Epithelial cell of esophagus (primary cell): ENCODE measurements around the gene ZNF605.

Source experiments
- DNase-seq: peaks from one replicate; pipeline ENCODE4 v3.0.0; 2010; ENCODE audit warnings: low read depth
- H3K4me3 ChIP-seq: 2 replicates; pipeline ENCODE4 v1.5.1; 2011; ENCODE audit warnings: mild to moderate bottlenecking, low read length, control low read depth
- TF ChIP-seq, protein P1 (sequence below): IDR thresholded peaks from 2 replicates; pipeline ENCODE4 v1.5.1; 2011; ENCODE audit warnings: low read depth, mild to moderate bottlenecking, low read length, control low read depth, inconsistent platforms; ENCODE audit not compliant: insufficient read depth; ENCODE audit errors: missing control alignments

The ZNF605 gene

DNA sequence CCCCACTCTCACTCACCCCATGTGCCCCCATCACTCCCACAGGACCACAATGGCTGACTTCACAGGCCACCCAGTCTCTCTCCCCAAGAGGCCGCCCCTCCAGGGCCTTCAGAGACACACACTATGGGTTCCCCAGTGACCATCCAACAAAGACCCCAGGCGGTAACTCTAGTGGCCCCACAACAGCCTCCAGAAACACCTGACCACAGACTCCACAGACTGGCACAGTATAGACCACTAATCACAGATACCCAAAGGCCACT, 3.0 kb downstream of the ZNF605 start:
- TF ChIP-seq, protein P1, sequence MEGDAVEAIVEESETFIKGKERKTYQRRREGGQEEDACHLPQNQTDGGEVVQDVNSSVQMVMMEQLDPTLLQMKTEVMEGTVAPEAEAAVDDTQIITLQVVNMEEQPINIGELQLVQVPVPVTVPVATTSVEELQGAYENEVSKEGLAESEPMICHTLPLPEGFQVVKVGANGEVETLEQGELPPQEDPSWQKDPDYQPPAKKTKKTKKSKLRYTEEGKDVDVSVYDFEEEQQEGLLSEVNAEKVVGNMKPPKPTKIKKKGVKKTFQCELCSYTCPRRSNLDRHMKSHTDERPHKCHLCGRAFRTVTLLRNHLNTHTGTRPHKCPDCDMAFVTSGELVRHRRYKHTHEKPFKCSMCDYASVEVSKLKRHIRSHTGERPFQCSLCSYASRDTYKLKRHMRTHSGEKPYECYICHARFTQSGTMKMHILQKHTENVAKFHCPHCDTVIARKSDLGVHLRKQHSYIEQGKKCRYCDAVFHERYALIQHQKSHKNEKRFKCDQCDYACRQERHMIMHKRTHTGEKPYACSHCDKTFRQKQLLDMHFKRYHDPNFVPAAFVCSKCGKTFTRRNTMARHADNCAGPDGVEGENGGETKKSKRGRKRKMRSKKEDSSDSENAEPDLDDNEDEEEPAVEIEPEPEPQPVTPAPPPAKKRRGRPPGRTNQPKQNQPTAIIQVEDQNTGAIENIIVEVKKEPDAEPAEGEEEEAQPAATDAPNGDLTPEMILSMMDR = no peak
- H3K4me3 ChIP-seq = no peak overlapping the region
- no peak for DNase-seq

DNA sequence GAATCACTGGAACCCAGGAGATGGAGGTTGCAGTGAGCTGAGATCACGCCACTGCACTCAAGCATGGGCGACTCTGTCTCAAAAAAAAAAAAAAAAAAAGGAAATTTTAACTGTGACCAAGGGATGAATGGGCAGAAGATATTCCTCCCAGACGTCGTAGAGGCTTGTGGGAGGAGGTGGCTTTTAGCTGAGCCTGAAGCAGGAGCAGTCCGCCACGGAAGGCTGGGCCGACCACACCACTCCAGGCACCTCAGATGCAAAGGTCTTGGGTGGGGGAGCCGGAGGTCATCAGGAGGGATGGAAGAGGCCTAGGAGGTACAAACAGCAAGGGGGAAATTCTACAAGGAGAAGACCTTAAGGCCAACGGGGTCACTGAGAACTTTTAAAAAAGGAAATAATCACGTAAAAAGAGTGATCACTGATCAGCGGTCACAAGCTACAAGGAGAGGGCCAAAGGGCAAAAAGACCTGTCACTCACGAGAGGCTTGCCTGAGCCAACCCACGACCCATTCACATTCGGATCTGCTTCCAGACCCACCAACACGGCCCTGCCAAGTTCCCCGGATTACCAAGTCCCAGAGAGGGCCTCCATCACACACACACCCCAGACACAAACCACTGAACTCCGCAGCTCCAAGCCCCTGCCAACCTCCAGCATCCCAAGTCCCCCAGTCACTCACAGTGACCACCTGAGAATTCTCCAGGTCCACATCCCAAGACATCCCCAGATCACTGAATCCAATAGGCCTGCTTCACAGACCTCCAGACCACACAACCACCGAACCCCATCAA, 3.5 kb downstream of the ZNF605 start:
- TF ChIP-seq, protein P1 = no peak
- no peak overlapping the region for H3K4me3 ChIP-seq
- no peak for DNase-seq

DNA sequence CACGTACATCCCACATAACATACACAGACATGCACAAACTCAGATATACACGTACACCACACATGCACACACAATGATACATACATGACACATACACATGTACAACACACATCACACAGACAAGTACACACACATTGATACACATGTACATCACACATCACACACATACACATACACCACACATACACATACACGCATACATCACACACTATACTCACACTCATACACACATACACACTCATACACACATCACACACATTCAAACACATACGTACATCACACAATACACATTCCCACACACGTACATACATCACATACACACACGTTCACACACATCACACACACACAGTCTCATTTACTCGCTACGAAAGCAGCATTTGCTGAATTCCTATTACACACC, 4.5 kb downstream of the ZNF605 start:
- TF ChIP-seq, protein P1 = no peak
- no peak overlapping the region for H3K4me3 ChIP-seq
- DNase-seq = no peak

DNA sequence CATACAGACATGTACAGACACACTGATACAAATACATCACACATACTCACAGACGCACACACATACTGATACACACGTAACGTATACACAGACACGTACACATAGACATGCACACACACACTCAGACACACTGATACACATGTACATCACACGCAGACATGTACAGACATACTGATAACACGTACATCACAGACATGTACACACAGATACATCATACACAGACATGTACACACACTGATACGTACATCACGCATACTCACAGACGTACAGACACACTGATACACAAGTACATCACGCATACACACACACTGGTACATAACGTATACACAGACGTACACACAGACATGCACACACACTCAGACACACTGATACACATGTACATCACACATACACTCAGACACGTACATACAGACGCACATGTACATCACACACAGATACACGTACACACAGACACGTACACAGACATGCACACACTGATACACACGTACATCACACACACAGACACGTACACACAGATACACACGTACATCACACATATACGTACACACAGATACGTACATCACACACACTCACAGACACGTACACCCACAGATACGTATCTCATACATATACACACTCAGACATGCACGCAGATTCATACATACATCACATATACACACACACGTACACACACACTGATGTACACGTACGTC, 5.1 kb downstream of the ZNF605 start:
- TF ChIP-seq, protein P1 = no peak
- no peak for DNase-seq
- no peak overlapping the region for H3K4me3 ChIP-seq

DNA sequence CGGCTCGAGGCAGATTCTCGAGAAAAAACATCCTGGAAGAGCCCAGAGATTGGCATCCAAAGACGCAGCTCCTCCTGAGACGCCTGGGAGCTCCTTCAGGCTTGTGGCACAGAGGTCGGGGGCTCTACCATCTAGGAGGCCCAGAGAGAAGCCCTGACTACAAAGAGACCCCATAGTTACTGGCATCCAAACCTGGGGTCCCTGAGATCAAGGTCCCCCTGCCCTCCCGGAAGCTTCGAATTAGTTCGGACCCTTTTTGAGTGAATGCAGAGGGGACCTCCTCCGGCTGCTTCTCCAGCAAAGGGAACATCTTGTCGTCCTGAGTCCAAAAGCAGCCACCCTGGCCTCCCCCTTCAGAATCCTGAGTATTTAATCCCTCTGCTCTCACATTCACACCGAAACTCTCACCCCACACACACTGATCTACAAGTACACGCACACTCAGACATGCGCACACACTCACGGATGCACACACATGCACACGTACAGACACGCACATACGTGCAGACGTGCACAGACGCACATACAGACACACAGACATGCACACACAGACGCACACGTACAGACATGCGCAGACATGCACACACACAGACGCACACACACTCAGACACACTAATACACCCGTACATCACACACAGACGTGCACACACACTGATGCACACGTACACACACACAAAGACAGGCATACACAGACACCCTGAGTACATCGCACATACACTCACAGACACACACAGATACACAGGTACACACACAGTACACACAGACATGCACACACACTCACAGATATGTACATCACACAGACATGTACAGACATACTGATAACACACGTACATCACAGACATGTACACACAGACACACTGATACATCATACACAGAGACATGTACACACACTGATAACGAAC, 5.9 kb downstream of the ZNF605 start:
- no peak overlapping the region for H3K4me3 ChIP-seq
- TF ChIP-seq, protein P1 = no peak

DNA sequence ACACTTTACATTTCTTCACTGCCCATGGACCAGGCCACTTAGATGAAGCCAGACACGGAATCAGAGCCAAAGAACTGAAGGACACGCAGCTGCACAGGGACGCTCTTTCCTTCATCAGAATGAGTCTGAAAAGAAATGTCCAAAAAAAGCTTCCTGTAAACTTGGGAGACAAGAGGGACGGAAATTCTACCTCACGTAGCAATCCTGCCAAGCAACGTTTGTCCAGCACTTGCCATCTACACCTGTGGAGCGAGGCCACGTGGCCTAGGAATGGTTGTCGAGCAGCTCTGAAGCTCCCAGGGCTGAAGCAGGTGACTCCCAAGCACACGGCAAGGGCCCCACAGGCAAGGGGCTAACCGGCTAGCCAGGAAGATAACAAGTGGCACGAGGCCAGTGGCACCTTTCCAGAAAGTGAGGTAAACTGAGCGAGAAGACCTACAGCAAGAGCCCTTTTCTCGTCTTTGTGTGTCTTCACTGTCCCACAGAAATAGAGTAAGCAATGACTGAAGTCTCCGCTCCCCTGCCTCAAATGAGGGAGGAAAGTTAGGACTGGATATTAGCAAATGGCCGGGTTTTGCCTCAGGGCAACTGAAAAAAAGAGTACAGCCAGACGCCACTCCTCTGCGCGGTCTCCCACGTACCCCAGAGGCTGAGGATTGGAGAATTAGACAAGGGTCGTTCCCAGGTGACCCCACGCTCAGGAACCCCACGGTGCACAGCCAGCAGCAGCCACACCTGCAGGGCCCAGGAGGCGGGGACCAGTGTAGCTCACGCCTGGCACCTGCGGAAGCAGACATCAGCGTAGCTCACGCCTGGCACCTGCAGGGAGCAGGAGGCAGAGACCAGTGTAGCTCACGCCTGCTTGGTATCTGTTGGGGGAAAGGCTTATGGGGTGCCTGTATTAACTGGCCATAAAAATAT, 7.7 kb downstream of the ZNF605 start:
- TF ChIP-seq, protein P1 = no peak
- H3K4me3 ChIP-seq = no peak overlapping the region
- DNase-seq = no peak

More for the DNA sequence above, 5.9 kb downstream of the ZNF605 start:
- no peak for DNase-seq
